Stimulated activated CD4-positive, alpha-beta T cell treated with anti-CD3 and anti-CD28 coated beads, TNF-alpha, amount 100 ng/mL, for 24 hours (primary cell): ENCODE data around the gene ARHGAP24.

Source experiments
- DNase-seq, 3 experiments: peaks; one replicate each; pipeline ENCODE4 v3.0.0-alpha.2; 2020; ENCODE audit warnings: low read depth in 3 of 3

Gene ARHGAP24

DNA sequence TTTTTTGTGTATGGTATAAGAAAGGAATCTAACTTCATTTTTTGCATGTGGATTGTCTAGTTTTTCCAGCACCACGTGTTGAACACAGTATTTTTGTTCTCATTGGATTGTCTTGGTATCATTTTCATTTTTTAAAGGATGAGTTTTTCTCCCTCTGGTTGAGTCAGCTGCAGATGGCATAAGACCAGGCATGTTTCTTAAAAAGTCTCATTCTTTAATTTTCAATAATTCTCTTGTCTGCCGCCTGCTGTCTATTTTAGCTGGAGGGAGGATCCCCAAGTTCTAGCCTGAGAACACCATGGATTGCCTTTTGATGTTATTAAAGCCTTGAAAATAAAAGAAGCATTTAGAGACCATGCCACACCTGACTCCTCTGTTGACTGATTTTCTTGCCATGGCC is 263.8 kb downstream of the ARHGAP24 start:
- DNase-seq = no peak

DNA sequence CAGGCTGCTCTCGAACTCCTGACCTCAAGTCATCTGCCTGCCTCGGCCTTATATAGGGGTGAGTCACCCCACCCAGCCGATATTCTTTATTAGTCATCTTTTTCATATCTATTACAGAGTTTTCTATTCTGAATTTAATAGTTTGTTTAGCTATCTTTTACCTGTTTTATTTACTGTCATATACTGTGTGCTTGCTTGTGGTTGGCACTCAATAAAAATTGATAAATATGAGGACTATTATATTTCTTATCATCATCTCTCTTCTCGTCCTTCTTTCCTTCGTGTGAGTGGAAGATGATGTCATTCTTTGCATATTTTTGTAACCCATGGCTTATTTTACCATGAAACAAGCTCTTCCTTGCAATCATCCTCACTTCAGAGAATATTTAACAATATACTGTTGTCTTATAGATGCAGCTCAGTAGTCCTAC is 265.5 kb downstream of the ARHGAP24 start:
- DNase-seq = no peak

DNA sequence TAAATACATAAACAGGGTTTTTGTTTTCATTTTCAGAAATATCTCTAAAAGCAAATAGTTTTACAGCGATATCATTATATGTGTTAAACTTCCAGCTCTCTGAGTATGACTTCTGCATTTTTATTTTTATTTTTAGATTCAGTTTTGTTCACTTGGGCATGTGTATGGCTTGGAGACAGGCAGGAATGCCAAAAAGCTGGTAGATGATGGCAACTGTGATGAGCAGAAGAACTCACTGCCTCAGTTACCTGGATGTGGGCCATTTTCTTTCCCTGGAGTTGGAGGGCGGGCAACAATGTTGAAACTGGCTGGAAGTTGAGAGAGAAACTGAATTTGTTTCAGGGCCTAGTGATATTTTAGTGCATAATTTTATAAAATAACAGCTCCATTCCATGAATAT is 266.4 kb downstream of the ARHGAP24 start:
- DNase-seq = no peak

DNA sequence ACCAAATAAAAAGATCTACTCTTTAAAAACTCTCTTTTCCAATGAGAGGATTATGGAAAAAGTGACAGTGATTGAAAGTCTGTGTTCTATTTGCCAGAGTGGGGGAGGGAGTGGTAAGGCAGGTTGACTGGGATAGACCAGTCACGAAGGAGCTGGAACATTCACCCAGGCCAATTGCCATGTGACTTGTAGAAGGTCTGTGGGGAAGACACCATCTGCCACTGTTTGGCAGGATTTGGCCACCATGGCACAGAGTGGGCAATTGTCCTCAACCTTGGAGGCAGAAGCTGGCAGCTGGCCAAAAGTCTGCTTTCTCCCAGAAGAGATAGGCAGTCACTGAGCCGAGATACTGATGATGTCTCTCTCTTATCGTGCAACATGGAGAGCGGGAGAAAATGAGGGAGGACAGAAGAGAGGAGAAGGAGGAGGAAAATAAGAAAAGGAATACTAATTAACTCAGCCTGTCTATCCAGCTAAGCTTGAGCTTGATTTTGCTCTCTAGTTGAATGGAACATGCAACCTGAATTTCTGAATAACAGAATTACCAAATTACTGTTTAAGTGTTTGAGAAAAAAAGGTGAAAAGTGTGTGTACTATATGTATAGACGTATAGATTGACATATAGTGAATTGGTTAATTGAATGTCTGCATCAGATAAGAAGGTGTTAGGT is 267.1 kb downstream of the ARHGAP24 start:
- DNase-seq = no peak

DNA sequence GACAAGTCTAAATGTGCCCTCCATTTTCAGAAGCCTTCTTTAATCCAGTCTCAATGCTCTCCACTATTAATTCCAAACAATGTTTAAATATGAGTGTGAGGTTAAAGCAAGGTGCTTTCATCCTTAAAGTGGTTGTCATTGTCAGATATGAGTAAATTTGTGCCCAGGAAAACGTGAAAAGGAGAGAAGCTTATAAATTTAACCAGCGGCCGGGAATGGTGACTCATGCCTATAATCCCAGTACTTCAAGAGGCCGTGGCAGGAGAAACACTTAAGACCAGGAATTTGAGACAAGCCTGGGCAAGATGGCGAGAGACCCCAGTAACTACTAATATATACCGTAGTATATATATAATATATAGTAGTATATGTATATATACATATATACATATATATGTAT is 270.0 kb downstream of the ARHGAP24 start:
- DNase-seq = no peak

DNA sequence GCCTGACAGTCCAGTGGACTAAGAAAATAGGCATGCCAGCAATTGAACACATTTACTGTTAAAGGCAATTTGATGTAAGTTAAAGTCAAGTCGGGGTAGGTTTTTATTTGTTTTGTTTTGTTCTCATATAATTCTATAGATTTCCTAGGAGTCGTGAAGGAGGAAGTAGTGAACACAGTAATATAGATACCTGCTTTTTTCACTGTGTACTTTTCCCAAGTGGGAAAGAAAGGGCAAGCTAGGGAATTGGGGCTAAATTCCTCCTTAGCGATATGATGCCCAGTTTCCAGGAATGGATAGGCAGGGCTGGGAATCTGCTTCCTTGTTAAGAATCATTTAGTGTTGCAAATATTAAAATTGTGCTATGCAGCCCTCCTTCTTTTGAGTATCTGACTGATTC is 271.0 kb downstream of the ARHGAP24 start:
- DNase-seq = no peak

DNA sequence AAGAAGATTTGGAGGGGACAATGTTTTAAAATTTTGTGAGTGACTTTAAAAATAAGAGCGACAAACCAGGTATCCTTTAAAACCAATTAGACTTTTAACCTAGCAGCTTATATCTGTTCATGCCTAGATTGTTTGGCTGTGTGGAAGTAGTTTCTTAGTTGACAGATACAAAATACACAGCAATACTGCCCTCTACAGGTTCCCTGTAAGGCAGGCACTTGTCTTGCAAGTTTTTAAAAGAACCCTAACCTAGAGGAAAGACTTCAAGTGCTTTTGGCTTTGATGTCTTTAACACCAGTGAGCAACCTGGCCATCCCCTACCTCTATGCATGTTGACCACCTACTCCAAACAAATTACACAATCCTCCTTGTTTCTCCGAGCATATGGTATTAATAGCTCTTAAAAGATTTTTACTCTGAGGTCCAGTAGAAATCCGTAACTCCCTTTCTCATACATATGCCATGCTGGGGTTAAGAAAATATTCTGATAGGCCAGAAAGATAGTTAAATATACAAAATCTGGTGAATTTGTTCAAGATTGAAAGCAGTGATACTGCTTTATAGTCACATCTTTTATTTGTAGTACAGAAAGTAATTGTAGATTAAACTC is 273.0 kb downstream of the ARHGAP24 start:
- DNase-seq = no peak

DNA sequence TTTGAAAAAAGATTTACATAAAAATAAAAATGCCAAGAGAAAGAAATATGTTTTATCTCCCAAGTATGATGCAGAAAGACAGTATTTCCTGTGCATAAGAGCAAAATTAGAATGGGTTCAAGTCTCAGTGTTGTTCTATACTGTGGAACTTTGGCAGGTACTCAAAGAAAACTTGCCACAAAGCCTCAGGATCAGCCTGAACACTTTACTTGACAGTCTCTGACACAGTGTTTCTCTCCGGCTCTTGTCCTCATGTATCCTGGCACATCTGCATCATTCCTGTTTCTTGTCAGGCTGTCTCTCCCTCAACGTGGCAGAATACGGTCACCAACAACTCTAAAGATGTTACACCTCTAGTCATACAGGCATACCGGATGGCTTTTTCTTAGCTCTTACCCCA is 273.7 kb downstream of the ARHGAP24 start:
- no peak for DNase-seq

DNA sequence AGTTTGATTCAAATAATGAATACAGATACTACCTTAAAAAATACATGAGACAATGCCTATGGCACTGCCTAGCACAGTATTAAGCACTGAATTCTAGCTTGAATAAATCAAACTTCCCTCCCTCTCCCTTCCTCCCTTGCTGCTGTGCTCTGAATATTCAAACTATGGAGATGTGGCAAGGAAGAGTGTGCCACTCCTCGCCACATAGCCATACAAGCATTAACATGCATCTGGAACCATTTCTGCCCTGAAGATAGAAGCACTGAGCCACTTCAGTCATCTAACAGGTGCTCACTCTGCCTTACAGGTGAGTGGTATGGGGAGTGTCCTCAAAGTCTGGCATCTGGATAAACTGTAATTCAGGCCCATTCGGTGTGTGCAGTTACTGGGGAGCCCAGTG is 276.9 kb downstream of the ARHGAP24 start:
- no peak for DNase-seq

DNA sequence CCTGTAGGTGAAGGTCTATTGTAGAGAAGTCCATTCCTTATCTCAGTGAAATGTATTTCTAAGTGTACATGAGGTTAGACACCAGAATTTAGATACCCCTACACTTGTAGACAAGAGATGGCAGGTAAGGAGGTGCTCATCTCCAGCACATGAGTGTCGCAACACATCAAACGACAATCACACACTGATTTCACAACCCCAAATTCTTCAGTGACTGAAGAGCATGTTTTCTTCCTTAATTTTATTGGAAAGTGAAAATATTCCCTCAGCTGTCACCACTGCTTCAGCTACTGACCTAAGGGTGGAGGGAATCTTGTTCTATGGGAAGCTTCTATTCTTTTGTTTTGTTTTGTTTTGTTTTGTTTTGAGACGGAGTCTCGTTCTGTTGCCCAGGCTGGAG is 280.3 kb downstream of the ARHGAP24 start:
- DNase-seq = no peak

DNA sequence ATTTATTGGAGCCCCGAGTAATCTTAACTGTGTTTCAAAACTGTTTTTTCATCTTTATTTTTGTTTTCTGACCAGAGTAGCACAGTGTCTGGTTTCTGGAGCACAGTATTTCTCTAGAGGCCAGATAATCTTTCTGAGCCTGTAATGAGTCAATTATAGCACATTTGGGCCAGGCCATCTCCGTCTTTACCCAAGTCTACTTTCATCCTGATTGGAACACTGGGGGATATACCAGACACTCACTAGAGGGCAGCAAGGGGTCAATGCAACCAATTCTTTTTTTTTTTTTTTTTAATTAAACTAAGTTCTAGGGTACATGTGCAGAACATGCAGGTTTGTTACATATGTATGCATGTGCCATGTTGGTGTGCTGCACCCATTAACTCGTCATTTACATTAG is 282.0 kb downstream of the ARHGAP24 start:
- no peak for DNase-seq

DNA sequence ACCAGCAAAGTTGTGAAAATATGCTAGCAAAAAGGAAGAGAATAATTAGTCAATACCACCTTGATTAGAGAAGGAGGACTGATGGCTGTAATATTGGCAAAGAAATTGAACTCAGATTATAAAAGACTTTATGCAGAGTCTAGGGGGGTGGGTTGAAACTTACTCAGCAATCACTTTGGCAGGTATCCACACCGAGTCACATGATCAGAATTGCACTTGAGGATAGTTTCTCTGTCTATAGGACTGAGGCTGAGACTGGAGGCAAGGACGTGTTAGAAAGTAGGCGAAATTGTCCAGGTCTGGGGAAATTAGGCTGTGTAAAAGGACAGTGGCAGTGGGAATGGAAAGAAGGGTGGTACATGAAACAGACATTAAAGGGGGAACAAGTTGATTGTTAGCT is 284.4 kb downstream of the ARHGAP24 start:
- no peak for DNase-seq

DNA sequence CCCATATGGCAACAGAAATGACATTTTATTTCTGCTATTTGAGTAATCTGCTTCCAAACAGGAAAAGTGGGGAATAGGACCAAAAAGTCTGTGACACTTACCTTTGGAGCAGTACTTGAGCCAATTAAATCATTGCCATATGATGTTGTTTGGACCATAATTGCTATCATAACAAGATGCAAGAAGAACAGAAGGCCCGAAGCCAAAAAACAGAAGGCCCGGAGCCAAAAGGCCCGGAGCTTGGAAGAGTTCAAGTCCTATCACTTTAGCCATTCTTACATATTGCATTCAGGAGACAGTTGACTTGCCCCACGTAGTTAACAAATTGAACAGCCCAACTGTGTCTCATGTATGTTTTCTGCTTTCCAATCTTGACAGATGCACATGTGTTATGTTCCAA is 285.6 kb downstream of the ARHGAP24 start:
- no peak for DNase-seq

DNA sequence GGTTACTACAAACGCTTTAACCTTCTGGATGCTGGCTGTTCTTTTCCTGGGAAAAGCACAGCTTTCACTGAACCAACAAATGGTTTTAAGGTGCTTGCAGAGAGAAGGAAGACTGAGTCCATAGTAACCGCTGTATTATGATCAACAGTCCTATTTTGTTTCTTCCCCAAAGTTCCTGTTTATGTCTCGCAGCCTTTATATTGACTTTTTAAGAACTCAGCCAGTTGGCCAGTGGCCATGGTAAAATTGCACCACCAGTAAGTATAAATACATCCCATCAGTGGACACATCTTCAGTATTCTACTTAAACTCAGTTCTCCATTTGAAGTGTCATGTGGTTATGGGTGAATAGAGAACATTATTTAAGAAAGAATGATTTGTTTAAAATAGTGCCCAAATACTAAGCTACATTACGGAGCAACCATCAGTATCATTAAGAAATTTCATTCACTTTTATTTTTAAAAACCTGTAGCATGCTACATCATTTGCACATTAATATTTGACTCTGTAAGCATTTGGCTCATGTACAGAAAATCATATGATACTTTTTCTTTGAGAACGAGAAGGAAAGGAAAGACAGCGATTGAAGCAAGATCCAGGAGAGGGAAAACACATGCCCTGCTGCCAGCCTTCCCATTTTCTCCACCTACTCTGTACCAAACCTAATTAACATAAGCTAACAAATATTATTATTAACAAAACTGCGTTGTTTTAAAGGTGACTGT is 287.0 kb downstream of the ARHGAP24 start:
- DNase-seq = no peak

DNA sequence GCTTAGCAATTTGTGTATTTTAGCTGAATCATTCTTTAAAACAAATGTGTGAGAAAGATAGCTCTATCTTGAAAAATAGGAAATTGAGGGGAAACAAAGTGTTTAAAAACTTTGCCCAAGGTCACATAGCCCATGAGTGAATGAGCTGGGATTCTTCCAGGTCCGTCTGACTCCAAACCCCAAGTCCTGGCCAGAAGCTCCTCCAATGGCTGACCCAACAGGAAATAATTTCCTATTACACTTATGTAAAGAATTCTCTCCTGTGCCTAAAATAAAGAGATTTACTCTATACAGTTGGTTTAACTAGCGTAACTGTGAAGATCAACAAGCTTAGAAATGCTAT is 287.6 kb downstream of the ARHGAP24 start:
- no peak for DNase-seq

DNA sequence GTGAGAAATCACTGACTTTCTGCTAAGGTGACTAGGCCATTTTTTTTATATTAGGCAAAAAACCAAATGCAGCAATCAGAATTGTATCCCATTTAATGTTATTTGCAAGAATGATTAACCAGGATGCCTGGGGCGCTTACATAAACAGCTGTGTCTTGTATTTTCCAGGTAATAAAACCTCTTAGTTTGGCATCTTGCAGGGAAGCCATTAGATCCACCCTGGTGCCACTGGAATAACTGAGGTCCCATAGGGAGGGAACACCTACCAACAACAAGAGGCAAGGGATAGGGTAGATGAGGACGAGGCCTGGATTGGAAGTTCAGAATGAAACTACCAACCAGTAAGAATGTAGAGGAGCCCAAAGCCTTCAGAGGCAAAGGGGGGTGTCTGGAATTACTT is 288.3 kb downstream of the ARHGAP24 start:
- DNase-seq = no peak

DNA sequence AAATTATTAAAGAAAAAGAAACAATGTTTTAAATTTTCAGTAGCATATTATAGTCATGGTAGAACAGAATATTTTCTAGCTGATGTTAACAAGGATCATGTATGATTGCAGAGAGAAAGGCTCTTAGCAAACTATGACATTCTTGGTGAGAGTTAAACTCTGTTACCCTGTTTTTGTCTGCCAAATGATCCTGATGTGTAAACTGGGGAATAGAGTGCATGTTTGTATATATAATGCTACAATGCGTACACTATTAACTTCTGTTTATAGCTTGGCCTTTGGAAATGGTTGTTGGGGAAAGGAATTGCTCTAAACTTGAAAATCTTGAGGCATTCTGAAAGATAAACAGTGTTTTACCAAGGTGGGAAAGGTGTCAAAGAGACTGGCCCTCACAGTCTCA is 292.7 kb downstream of the ARHGAP24 start:
- DNase-seq = no peak

DNA sequence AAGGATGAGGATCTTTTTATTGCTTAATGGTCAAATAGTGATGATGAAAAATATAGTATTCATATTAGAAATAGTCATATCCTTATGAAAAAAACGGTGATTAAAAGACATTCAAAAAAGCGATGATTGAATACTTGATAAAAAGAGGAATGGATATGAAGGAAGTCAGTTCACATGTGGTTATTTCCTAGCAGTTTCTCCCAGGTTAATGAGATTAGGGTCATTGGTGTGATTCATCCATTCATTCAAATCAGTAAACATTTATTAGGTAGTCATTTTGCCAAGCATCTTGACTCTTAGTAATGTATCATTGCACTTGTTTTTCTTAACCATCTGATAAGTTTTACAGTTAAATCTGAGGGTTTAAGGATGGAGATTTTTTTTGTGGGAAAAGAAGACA is 294.1 kb downstream of the ARHGAP24 start:
- DNase-seq = no peak

DNA sequence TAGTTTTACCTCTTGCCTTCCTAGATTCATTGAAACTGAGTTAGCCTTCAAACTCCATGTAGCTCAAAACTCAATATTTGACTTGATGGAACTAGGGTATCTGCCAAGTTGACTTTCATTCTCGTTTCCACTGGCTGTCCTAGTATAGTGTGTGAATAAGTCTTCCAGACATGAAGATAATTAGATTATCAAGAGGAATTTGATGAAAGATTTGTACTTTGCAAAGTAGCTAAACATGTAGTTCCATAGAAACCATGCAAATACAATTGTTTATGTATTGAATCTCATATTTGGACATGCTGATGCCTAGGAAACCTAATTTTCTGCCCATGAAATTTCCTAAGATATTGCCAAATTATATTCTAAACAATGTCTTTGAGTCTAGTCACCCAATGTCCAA is 297.5 kb downstream of the ARHGAP24 start:
- no peak for DNase-seq

DNA sequence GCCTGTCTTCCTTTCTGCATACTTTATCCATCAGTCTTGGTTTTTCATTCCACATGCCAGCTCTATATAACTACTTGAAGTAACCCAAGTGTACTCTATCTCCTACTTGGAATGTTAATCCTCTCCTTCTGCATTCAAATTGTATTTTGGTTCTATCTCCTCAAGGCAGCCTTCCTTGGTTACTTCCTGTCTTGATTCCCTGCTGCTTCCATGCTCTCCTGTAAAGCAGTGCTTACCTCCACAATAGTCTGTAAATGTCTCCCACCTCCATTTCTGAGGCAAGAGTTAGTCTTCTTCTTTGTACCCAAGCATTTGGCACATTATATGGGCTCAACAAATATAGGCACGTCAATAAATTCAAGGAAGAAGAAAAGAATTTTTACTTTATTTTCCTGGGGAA is 298.4 kb downstream of the ARHGAP24 start:
- no peak for DNase-seq

DNA sequence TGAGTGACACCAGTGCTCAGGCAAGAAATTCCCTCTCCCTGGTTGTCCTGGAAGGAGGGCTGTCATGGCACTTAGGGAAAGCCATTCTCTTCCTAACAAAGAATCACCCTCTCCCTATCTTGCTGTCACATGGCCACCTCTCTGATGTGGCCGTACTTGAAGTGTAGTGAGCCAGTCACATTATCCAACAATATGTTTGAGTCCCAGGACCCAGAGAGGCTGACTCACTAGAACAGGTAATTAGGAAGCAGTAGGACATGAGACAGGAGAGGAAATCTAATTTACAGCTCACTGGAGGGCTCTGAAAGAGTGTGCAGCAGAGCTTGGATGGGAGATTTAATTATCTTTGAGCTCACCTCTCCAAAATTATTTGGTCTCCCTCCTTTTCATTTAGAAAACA is 299.1 kb downstream of the ARHGAP24 start:
- no peak for DNase-seq

DNA sequence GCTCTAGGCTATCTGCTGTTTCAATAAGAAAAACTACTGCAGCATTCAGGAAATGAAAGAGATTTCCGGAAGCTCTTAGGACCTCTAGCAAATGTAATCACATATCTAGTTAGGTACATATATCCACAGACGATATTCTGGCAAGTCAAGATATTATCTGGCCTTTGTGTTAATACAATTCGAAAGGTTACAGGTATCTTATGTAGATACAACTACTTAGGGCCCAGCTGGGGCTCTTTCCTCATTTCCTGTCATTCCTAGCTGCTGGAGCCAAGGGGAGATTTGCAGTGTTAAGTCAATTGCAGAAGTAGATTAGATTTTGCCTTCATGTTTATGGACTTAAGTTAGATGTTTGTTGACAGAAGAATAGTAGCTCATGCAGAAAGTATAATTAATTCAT is 299.5 kb downstream of the ARHGAP24 start:
- no peak for DNase-seq

DNA sequence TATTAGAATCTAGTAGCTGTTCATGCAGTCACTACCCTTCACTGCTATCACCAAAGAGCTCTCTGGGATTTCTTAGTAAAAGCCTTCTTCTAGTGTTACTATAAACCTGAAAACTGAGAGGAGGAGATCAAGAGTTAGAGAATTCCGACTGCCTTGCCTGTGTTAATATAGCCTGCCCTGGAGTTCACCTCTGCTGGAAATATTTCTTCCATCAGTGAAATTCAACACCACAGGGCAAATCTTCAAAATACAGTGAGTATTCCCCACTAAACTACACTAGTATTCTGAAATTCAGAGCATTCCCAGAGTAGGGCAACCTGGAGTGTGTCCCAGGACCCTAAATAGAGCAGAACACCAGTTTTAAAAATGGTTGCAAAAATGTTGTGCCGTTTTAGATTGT is 301.1 kb downstream of the ARHGAP24 start:
- DNase-seq = no peak
